Neural cell (in vitro differentiated cells): Measurements from ENCODE around the gene IMMP2L. TPM values are rescaled to one million over a fixed set of nuclear protein-coding genes. Genes with fewer than 3 reads are reported as not detected.

Experiments used
- H2AFZ ChIP-seq: fragments of 200-600, 300-800 bp; sonication (generic), shearing (Covaris generic); 2 replicates; pipeline ENCODE4 v1.6.0; 2014; ENCODE audit warnings: low read depth, mild to moderate bottlenecking, antibody characterized with exemption, low read length, moderate library complexity
- H3F3A ChIP-seq: fragments of 200-600 bp; shearing (Covaris generic); 2 replicates; pipeline ENCODE4 v1.6.1; 2016; ENCODE audit warnings: mild to moderate bottlenecking, moderate library complexity, mixed read lengths, antibody characterized with exemption, low read length; ENCODE audit not compliant: insufficient read depth, poor library complexity, severe bottlenecking
- H3K27ac ChIP-seq: fragments of 200-600, 300-800 bp; sonication (generic), shearing (Covaris generic); 2 replicates; pipeline ENCODE4 v1.5.1; 2014; ENCODE audit warnings: mild to moderate bottlenecking, low read length, moderate library complexity
- H3K27me3 ChIP-seq: fragments of 300-800, 200-600 bp; sonication (generic), shearing (Covaris generic); 2 replicates; pipeline ENCODE4 v1.6.0; 2014; ENCODE audit warnings: mild to moderate bottlenecking, low read depth, low read length, moderate library complexity; ENCODE audit not compliant: insufficient read depth
- H3K36me3 ChIP-seq: fragments of 300-800, 200-600 bp; sonication (generic), shearing (Covaris generic); 2 replicates; pipeline ENCODE4 v1.5.1; 2014; ENCODE audit warnings: mild to moderate bottlenecking, antibody characterized with exemption, low read length, moderate library complexity; ENCODE audit not compliant: insufficient read depth
- H3K4me2 ChIP-seq: fragments of 300-800, 200-600 bp; sonication (generic), shearing (Covaris generic); 2 replicates; pipeline ENCODE4 v1.6.0; 2014; ENCODE audit warnings: mild to moderate bottlenecking, low read length
- H3K4me3 ChIP-seq: fragments of 300-800, 200-600 bp; sonication (generic), shearing (Covaris generic); 2 replicates; pipeline ENCODE4 v1.5.1; 2014; ENCODE audit warnings: mild to moderate bottlenecking, low read length, moderate library complexity
- H3K79me2 ChIP-seq: fragments of 200-600 bp; shearing (Covaris generic); replicated peaks from 2 replicates; pipeline ENCODE4 v1.6.0; 2014; ENCODE audit warnings: mild to moderate bottlenecking, low read length, moderate library complexity; ENCODE audit not compliant: insufficient read depth
- H3K9ac ChIP-seq: fragments of 300-800, 200-600 bp; sonication (generic), shearing (Covaris generic); 2 replicates; pipeline ENCODE4 v1.6.1; 2016; ENCODE audit warnings: mild to moderate bottlenecking, low read length, mixed read lengths
- H3K9me2 ChIP-seq: fragments of 200-600 bp; shearing (Covaris generic); 2 replicates; pipeline ENCODE4 v1.6.1; 2016; ENCODE audit warnings: mild to moderate bottlenecking, low read length, mixed read lengths; ENCODE audit not compliant: insufficient read depth
- H3K9me3 ChIP-seq: fragments of 200-600, 300-800 bp; sonication (generic), shearing (Covaris generic); 2 replicates; pipeline ENCODE4 v1.6.1; 2016; ENCODE audit warnings: mild to moderate bottlenecking, mixed run types, low read length, moderate library complexity, mixed read lengths
- H4K20me1 ChIP-seq: fragments of 200-600 bp; shearing (Covaris generic); 2 replicates; pipeline ENCODE4 v1.6.1; 2016; ENCODE audit warnings: mild to moderate bottlenecking, mixed run types; ENCODE audit not compliant: insufficient read depth
- EP300 ChIP-seq: fragments of 450-650 bp; conservative IDR thresholded peaks from 2 replicates; pipeline ENCODE4 v1.6.1; 2014; ENCODE audit warnings: antibody characterized with exemption, mild to moderate bottlenecking, moderate library complexity; ENCODE audit not compliant: poor library complexity, severe bottlenecking
- EZH2 ChIP-seq: fragments of 200-600, 300-800 bp; shearing (Covaris generic), sonication (generic); IDR thresholded peaks from 2 replicates; pipeline ENCODE4 v1.6.1; 2014; ENCODE audit warnings: antibody characterized with exemption, low read length, borderline replicate concordance, mild to moderate bottlenecking; ENCODE audit not compliant: insufficient read depth, poor library complexity, severe bottlenecking
- MXI1 ChIP-seq: fragments of 450-650 bp; conservative IDR thresholded peaks from 2 replicates; pipeline ENCODE4 v1.6.1; 2014; ENCODE audit warnings: antibody characterized with exemption, mild to moderate bottlenecking; ENCODE audit not compliant: poor library complexity, severe bottlenecking
- POLR2AphosphoS5 ChIP-seq: IDR thresholded peaks from 2 replicates; pipeline ENCODE4 v1.6.1; 2012
- RAD21 ChIP-seq: fragments of 450-650 bp; conservative IDR thresholded peaks from 2 replicates; pipeline ENCODE4 v1.6.1; 2014; ENCODE audit warnings: antibody characterized with exemption, mild to moderate bottlenecking, moderate library complexity
- SMC3 ChIP-seq: fragments of 450-650 bp; conservative IDR thresholded peaks from 2 replicates; pipeline ENCODE4 v1.6.1; 2014; ENCODE audit warnings: antibody characterized with exemption, mild to moderate bottlenecking, moderate library complexity; ENCODE audit not compliant: poor library complexity
- TAF1 ChIP-seq: IDR thresholded peaks from 2 replicates; pipeline ENCODE4 v1.6.1; 2012; ENCODE audit warnings: low read depth
- polyA plus RNA-seq: library from polyadenylated mRNA; depleted of rRNA; stranded (reverse); fragments of >200 nt; gene quantifications from 2 replicates; pipeline ENCODE4 v1.2.3, GENCODE V29; 2014
- TF ChIP-seq, protein P1 (sequence below): fragments of 450-650 bp; IDR thresholded peaks from 2 replicates; pipeline ENCODE4 v1.5.1; 2014; ENCODE audit warnings: antibody characterized with exemption, mild to moderate bottlenecking, moderate library complexity; ENCODE audit not compliant: poor library complexity, severe bottlenecking
- TF ChIP-seq, protein P2 (sequence below): IDR thresholded peaks from 2 replicates; pipeline ENCODE4 v1.6.1; 2012; ENCODE audit warnings: borderline replicate concordance

Gene IMMP2L
- polyA plus RNA-seq, 1 donor from 2014 or later = 9.7 TPM

DNA sequence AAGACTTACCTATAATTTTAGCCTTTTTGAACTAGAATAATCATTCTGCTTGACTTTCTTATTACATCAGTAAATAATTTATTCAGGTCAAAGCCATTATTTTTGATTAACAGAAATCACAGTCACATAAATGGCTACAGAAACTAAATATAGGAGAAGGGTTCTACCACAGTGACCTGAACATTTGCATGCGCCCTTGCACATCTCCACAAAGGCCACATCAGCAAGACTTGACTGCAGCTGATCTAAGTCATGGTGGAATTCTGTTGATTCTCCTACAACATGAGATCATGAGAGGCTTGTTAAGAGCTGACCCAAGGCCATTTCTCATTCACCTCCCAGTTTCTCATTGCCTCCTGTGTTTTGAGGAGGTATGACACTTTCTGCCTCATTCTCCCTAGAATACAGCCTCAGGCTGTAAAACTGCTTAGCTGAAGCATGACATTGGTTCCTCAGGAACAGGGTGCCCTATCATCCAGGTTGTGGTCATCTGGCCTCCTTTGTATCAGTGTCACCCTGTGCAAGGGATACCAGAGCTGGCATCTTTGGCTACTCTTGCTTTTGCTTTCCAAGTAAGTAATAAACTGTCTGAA, 6.7 kb upstream of the IMMP2L start:
- Histone ChIP-seq H3K36me3 (no peaks in the 10 kb centered on the region), H2AFZ (no peak overlapping the region), H3K9ac (no peak overlapping the region), H3K27ac (no peak overlapping the region), H4K20me1 (no peaks in the 10 kb centered on the region), H3K4me2 (no peak overlapping the region), H3K9me3 (no peaks in the 10 kb centered on the region), H3F3A (no peaks in the 10 kb centered on the region), H3K9me2 (no peaks in the 10 kb centered on the region), H3K27me3 (no peaks in the 10 kb centered on the region), H3K79me2 (no peaks in the 10 kb centered on the region), H3K4me3 (no peak overlapping the region)
- TF ChIP-seq TAF1 = no peak
- no peak for TF ChIP-seq SMC3
- no peak for TF ChIP-seq MXI1
- TF ChIP-seq, protein P1, sequence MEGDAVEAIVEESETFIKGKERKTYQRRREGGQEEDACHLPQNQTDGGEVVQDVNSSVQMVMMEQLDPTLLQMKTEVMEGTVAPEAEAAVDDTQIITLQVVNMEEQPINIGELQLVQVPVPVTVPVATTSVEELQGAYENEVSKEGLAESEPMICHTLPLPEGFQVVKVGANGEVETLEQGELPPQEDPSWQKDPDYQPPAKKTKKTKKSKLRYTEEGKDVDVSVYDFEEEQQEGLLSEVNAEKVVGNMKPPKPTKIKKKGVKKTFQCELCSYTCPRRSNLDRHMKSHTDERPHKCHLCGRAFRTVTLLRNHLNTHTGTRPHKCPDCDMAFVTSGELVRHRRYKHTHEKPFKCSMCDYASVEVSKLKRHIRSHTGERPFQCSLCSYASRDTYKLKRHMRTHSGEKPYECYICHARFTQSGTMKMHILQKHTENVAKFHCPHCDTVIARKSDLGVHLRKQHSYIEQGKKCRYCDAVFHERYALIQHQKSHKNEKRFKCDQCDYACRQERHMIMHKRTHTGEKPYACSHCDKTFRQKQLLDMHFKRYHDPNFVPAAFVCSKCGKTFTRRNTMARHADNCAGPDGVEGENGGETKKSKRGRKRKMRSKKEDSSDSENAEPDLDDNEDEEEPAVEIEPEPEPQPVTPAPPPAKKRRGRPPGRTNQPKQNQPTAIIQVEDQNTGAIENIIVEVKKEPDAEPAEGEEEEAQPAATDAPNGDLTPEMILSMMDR = no peak
- TF ChIP-seq POLR2AphosphoS5 = no peak
- TF ChIP-seq RAD21 = no peak

DNA sequence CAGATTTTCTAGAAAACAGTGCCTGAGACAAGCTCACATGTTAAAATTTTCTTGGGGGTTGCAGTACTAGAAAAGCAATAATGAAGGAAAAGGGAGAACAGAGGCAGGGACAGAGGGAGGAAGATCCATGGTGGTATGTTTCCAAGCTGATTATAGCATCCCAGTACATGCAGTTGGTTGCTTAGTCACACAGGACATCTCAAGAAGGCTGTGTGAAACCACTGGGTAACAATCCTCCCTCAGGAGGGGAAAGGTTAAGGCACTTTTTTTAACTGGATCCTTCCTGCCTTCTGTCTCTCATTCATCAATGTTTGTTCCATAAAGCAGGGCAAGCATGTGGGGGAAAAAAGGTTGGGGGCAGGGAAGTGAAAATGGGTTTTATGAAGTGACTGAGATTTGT, 6.1 kb upstream of the IMMP2L start:
- Histone ChIP-seq H4K20me1 (no peaks in the 10 kb centered on the region), H3F3A (no peaks in the 10 kb centered on the region), H3K27me3 (no peaks in the 10 kb centered on the region), H3K9ac (no peak overlapping the region), H2AFZ (no peak overlapping the region), H3K4me3 (no peak overlapping the region), H3K4me2 (no peak overlapping the region), H3K36me3 (no peaks in the 10 kb centered on the region), H3K9me2 (no peaks in the 10 kb centered on the region), H3K9me3 (no peaks in the 10 kb centered on the region), H3K79me2 (no peaks in the 10 kb centered on the region), H3K27ac (no peak overlapping the region)
- TF ChIP-seq, protein P1 = no peak
- TF ChIP-seq MXI1 (no peak), SMC3 (no peak), EP300 (no peak), EZH2 (no peak), RAD21 (no peak)
- TF ChIP-seq, protein P2, sequence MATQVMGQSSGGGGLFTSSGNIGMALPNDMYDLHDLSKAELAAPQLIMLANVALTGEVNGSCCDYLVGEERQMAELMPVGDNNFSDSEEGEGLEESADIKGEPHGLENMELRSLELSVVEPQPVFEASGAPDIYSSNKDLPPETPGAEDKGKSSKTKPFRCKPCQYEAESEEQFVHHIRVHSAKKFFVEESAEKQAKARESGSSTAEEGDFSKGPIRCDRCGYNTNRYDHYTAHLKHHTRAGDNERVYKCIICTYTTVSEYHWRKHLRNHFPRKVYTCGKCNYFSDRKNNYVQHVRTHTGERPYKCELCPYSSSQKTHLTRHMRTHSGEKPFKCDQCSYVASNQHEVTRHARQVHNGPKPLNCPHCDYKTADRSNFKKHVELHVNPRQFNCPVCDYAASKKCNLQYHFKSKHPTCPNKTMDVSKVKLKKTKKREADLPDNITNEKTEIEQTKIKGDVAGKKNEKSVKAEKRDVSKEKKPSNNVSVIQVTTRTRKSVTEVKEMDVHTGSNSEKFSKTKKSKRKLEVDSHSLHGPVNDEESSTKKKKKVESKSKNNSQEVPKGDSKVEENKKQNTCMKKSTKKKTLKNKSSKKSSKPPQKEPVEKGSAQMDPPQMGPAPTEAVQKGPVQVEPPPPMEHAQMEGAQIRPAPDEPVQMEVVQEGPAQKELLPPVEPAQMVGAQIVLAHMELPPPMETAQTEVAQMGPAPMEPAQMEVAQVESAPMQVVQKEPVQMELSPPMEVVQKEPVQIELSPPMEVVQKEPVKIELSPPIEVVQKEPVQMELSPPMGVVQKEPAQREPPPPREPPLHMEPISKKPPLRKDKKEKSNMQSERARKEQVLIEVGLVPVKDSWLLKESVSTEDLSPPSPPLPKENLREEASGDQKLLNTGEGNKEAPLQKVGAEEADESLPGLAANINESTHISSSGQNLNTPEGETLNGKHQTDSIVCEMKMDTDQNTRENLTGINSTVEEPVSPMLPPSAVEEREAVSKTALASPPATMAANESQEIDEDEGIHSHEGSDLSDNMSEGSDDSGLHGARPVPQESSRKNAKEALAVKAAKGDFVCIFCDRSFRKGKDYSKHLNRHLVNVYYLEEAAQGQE = no peak
